ENCODE data around the gene ACOT2.
"Not testable (repeated sequence)": the region's sequence is repeated elsewhere in the genome, so short reads cannot be mapped to it uniquely, and the experiment has no call there.

DNA sequence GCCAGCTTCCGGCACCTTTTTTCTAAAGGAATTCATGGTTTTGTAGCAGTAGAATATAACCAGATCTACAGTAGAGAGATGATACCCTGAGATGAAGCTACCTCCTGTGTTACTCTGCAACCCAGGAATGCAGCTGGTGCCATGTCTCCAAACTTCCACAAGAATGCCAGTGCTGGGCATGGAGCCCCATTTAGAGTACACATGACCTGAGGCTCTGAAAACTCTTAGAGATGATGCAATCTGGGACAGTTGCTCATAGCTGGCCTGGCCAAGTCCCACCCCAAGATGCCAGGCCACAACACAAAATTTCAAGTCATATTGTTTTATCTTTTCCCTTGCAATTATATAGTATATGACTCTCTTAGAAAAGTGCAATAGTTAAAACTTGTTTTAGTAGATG is 23.7 kb upstream of the ACOT2 start:
- not testable (repeated sequence) for TF ChIP-seq RCOR1 (IDR thresholded peaks at IDR 0.05; ENCODE audit: low read length); CHD2 (IDR thresholded peaks at IDR 0.05; ENCODE audit: low read length, partially characterized antibody); REST (IDR thresholded peaks at IDR 0.05; ENCODE audit: low read depth, low read length); POLR2AphosphoS5 (IDR thresholded peaks at IDR 0.05; ENCODE audit: low read depth, low read length); EZH2phosphoT487 (IDR thresholded peaks at IDR 0.05; ENCODE audit: borderline replicate concordance, low read depth)
- TF ChIP-seq, protein P1, sequence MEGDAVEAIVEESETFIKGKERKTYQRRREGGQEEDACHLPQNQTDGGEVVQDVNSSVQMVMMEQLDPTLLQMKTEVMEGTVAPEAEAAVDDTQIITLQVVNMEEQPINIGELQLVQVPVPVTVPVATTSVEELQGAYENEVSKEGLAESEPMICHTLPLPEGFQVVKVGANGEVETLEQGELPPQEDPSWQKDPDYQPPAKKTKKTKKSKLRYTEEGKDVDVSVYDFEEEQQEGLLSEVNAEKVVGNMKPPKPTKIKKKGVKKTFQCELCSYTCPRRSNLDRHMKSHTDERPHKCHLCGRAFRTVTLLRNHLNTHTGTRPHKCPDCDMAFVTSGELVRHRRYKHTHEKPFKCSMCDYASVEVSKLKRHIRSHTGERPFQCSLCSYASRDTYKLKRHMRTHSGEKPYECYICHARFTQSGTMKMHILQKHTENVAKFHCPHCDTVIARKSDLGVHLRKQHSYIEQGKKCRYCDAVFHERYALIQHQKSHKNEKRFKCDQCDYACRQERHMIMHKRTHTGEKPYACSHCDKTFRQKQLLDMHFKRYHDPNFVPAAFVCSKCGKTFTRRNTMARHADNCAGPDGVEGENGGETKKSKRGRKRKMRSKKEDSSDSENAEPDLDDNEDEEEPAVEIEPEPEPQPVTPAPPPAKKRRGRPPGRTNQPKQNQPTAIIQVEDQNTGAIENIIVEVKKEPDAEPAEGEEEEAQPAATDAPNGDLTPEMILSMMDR (IDR thresholded peaks at IDR 0.05): not testable (repeated sequence)

All from SK-N-SH (cell line).